ENCODE measurements around the gene PIWIL4. TPM values are rescaled to one million over a fixed set of nuclear protein-coding genes. Genes with fewer than 3 reads are reported as not detected.

PIWIL4 gene
- total and polyA plus RNA-seq, 2 of the 8 experiments (the other 6 are each of a cell fraction or from before 2014, with no cell fraction given): 0.51 to 0.52 TPM

GRCh38 chr11:94648789-94649188, 81.6 kb downstream of the PIWIL4 start (continued):
- TF ChIP-seq PHF8 (conservative IDR thresholded peaks at IDR 0.05; ENCODE audit: low read depth, low read length): no peak
- no peak for TF ChIP-seq CTBP2 (IDR thresholded peaks at IDR 0.05; ENCODE audit: borderline replicate concordance, insufficient read depth, insufficient read length, low read length)
- no peak for TF ChIP-seq HDAC2 (IDR thresholded peaks at IDR 0.05; ENCODE audit: borderline replicate concordance in 1 of 2, low read depth in 2 of 2, low read length in 2 of 2)
